Osteocyte (in vitro differentiated cells): ENCODE measurements around the gene HSD11B2. TPM values are rescaled to one million over a fixed set of nuclear protein-coding genes. Genes with fewer than 3 reads are reported as not detected.

ENCODE experiments used
- DNase-seq: peaks from one replicate; pipeline ENCODE4 v3.0.0; 2021; ENCODE audit warnings: mixed read lengths; ENCODE audit not compliant: unreplicated experiment; ENCODE audit errors: extremely low spot score
- H3K27ac Mint-ChIP-seq: one replicate; pipeline ENCODE4 v1.8.0; 2021; ENCODE audit warnings: mild to moderate bottlenecking, mixed read lengths; ENCODE audit not compliant: unreplicated experiment
- H3K27me3 Mint-ChIP-seq: one replicate; pipeline ENCODE4 v1.8.0; 2021; ENCODE audit warnings: mixed read lengths; ENCODE audit not compliant: unreplicated experiment
- H3K36me3 Mint-ChIP-seq: one replicate; pipeline ENCODE4 v1.8.0; 2021; ENCODE audit warnings: mixed read lengths; ENCODE audit not compliant: unreplicated experiment
- H3K4me1 Mint-ChIP-seq: one replicate; pipeline ENCODE4 v1.8.0; 2021; ENCODE audit warnings: mixed read lengths; ENCODE audit not compliant: unreplicated experiment
- H3K4me3 Mint-ChIP-seq: one replicate; pipeline ENCODE4 v1.8.0; 2021; ENCODE audit warnings: mild to moderate bottlenecking, moderate library complexity, mixed read lengths; ENCODE audit not compliant: unreplicated experiment
- H3K9me3 Mint-ChIP-seq: one replicate; pipeline ENCODE4 v1.8.0; 2021; ENCODE audit warnings: mixed read lengths; ENCODE audit not compliant: unreplicated experiment
- CTCF ChIP-seq: fragments of 200-600 bp; sonication (generic); IDR thresholded peaks from 2 replicates; pipeline ENCODE4 v1.5.0; 2021; ENCODE audit warnings: antibody characterized with exemption, mild to moderate bottlenecking, moderate library complexity
- total RNA-seq: library from RNA; stranded (reverse); gene quantifications from 2 replicates; pipeline ENCODE4 v1.2.1, GENCODE V29; 2021

HSD11B2 gene
- total RNA-seq, 1 donor from 2014 or later = 0.40 TPM

DNA sequence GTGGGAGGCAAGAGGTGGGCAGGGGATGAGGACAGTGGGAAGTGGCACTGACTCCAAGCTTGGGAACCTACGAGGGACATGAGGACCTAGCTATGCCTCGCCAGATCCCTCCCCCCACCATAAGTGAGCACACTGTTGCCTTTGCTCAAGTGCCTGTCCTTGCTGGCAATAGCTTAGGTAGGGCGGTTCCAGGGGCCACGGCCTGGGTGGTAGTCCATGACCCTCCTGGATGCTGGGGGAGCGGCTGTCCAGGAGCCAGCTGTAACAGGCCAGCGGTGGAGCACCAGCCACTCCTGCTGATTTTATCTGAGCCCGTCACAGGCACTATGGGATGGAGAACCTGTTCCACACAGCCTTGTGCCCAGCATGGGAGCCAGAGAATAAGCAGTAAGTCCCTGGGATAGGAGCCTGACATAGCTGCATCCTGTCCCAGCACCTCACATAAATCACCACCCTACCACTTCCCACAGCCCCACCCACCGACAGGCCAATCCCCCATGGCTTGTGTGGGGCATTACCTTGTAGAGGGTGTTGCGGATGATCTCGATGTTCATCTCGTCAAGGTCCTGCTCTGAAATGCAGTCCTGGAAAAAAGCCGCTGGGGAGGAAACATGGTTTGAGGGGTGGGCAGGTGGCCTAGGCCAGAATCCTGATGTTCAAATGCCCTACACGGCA is 11.8 kb downstream of the HSD11B2 start:
- Mint-ChIP-seq H3K9me3 (no peaks in the 10 kb centered on the region), H3K36me3 (peaks cover 9% of the 10 kb centered on the region), H3K27me3 (no peaks in the 10 kb centered on the region), H3K27ac (no peak overlapping the region), H3K4me1 (peaks cover 13% of the 10 kb centered on the region), H3K4me3 (no peak overlapping the region)
- no peak for TF ChIP-seq CTCF
- DNase-seq = no peak

- TF ChIP-seq CTCF = no peak
- H3K36me3 Mint-ChIP-seq = peaks cover 9% of the 10 kb centered on the region
- H3K4me1 Mint-ChIP-seq = peaks cover 13% of the 10 kb centered on the region
- H3K4me3 Mint-ChIP-seq = no peak overlapping the region
- no peak overlapping the region for H3K27ac Mint-ChIP-seq
- DNase-seq = no peak
- H3K9me3 Mint-ChIP-seq = no peaks in the 10 kb centered on the region
- H3K27me3 Mint-ChIP-seq = no peaks in the 10 kb centered on the region
These were observed 12.3 kb downstream of the HSD11B2 start for GRCh38 chr16:67443265-67443664.

GRCh38 chr16:67444259-67445125 is 13.6 kb downstream of the HSD11B2 start:
- DNase-seq = no peak
- H3K27me3 Mint-ChIP-seq = no peaks in the 10 kb centered on the region
- no peak overlapping the region for H3K27ac Mint-ChIP-seq
- H3K9me3 Mint-ChIP-seq = no peaks in the 10 kb centered on the region
- peaks cover 13% of the 10 kb centered on the region for H3K4me1 Mint-ChIP-seq
- TF ChIP-seq CTCF = no peak
- H3K4me3 Mint-ChIP-seq = no peak overlapping the region
- peaks cover 2% of the 10 kb centered on the region for H3K36me3 Mint-ChIP-seq

DNA sequence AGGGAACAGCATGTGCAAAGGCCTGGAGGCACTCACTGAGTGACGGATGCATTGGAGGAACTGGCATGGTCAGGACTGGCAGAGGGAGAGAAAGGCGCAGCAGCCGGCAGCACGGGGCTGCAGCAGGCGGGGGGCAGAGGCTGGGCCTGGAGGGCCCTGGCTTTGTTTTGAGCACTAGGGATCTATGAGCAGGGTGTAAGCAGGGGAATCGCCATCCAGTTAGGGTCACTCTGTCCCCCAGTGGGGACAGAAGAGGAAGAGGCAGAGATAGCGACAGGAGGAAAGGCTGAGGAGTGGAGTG is 14.2 kb downstream of the HSD11B2 start:
- Mint-ChIP-seq H3K4me1 (peaks cover 13% of the 10 kb centered on the region), H3K36me3 (peaks cover 2% of the 10 kb centered on the region), H3K27me3 (no peaks in the 10 kb centered on the region), H3K27ac (no peak overlapping the region), H3K9me3 (no peaks in the 10 kb centered on the region), H3K4me3 (no peak overlapping the region)
- TF ChIP-seq CTCF = no peak
- DNase-seq = no peak

GRCh38 chr16:67445441-67445912 is 14.6 kb downstream of the HSD11B2 start:
- H3K27me3 Mint-ChIP-seq = no peaks in the 10 kb centered on the region
- H3K4me3 Mint-ChIP-seq = no peak overlapping the region
- peaks cover 13% of the 10 kb centered on the region for H3K4me1 Mint-ChIP-seq
- no peak for TF ChIP-seq CTCF
- no peak for DNase-seq
- no peak overlapping the region for H3K27ac Mint-ChIP-seq
- peaks cover 6% of the 10 kb centered on the region for H3K36me3 Mint-ChIP-seq
- no peaks in the 10 kb centered on the region for H3K9me3 Mint-ChIP-seq
